Measurements from ENCODE around the gene INPP5D. TPM values are rescaled to one million over a fixed set of nuclear protein-coding genes. Genes with fewer than 3 reads are reported as not detected.

INPP5D gene
- total RNA-seq, 1 experiment from 2014 or later = 17.2 TPM

GRCh38 chr2:233210281-233210680, 150.1 kb downstream of the INPP5D start (continued):
- no peak for TF ChIP-seq FOXP4 (CRISPR knock-in tag; IDR thresholded peaks at IDR 0.05)

- no peak for DNase-seq (ENCODE audit: low spot score)
- ChIA-PET POLR2A (no interaction called here), CTCF (interaction anchor here (0.9 to 2.0 kb wide), 3 partner anchors 11 to 182 kb away, joined by 3 to 9 read pairs (median 5); no protein-coding TSS in a partner anchor)
- Mint-ChIP-seq H3K9me3 (no peaks in the 10 kb centered on the region), H3K36me3 (no peaks in the 10 kb centered on the region), H3K4me3 (no peak overlapping the region), H3K27me3 (ENCODE audit: low read depth) (no peaks in the 10 kb centered on the region), H3K27ac (no peak overlapping the region), H3K4me1 (peaks cover 43% of the 10 kb centered on the region)
- no peak for ATAC-seq
- TF ChIP-seq ZNF317 (CRISPR knock-in tag; IDR thresholded peaks at IDR 0.05; ENCODE audit: borderline replicate concordance, low read depth) (no peak), ELF4 (CRISPR knock-in tag; IDR thresholded peaks at IDR 0.05; ENCODE audit: low read depth) (no peak), NR2C2 (CRISPR knock-in tag; IDR thresholded peaks at IDR 0.05) (no peak), ZNF232 (CRISPR knock-in tag; IDR thresholded peaks at IDR 0.05) (no peak), ETV6 (CRISPR knock-in tag; IDR thresholded peaks at IDR 0.05) (no peak), E2F4 (CRISPR knock-in tag; IDR thresholded peaks at IDR 0.05; ENCODE audit: borderline replicate concordance, low read depth) (no peak), ATF6 (CRISPR knock-in tag; IDR thresholded peaks at IDR 0.05) (no peak), SMAD4 (CRISPR knock-in tag; IDR thresholded peaks at IDR 0.05) (no peak), ESRRA (CRISPR knock-in tag; IDR thresholded peaks at IDR 0.05; ENCODE audit: borderline replicate concordance) (no peak), PREB (CRISPR knock-in tag; IDR thresholded peaks at IDR 0.05; ENCODE audit: borderline replicate concordance) (no peak), JUN (CRISPR knock-in tag; IDR thresholded peaks at IDR 0.05) (no peak), FOXJ3 (CRISPR knock-in tag; IDR thresholded peaks at IDR 0.05; ENCODE audit: borderline replicate concordance) (no peak), CREB1 (CRISPR knock-in tag; IDR thresholded peaks at IDR 0.05) (no peak), ZNF121 (CRISPR knock-in tag; IDR thresholded peaks at IDR 0.05) (no peak), TP53 (CRISPR knock-in tag; IDR thresholded peaks at IDR 0.05) (no peak), USF1 (CRISPR knock-in tag; IDR thresholded peaks at IDR 0.05) (no peak), ERG (CRISPR knock-in tag; IDR thresholded peaks at IDR 0.05) (no peak), ATF3 (CRISPR knock-in tag; conservative IDR thresholded peaks at IDR 0.05) (no peak)
Observed at GRCh38 chr2:233210843-233211547, 150.9 kb downstream of the INPP5D start.

All from WTC11 (cell line).